Panc1 (cell line): ENCODE results near the gene HNRNPF. TPM values are rescaled to one million over a fixed set of nuclear protein-coding genes. Genes with fewer than 3 reads are reported as not detected.
A peak's percentile ranks its signal among the peaks of the same experiment; 100 is the strongest.

Source experiments
- ATAC-seq: fragments of 200-7000 bp; cut with Tn5 transposase; 2 replicates; pipeline ENCODE4 v1.9.1; 2020; ENCODE audit warnings: mild to moderate bottlenecking, moderate library complexity
- BruUV-seq: library from RNA; stranded (reverse); fragments of 400-500 nt; replicated peaks from 2 replicates; lab custom pipeline; 2021; lab: Mats Ljungman, UMichigan
- CTCF ChIA-PET: fragments of 300-600 bp; sonication (Branson Sonifier 250); formaldehyde crosslinking; loops from one replicate; lab custom pipeline; 2022; ENCODE audit warnings: antibody characterized with exemption; lab: Charles Lee
- POLR2A ChIA-PET: fragments of 300-600 bp; sonication (Branson Sonifier 250); formaldehyde crosslinking; loops from one replicate; lab custom pipeline; 2022; ENCODE audit warnings: antibody characterized with exemption; lab: Charles Lee
- DNase-seq: peaks from one replicate; pipeline ENCODE4 v3.0.0-alpha.2; 2010; ENCODE audit warnings: low read depth, low spot score
- H3K27ac ChIP-seq: 2 replicates; pipeline ENCODE4 v1.5.1; 2011; ENCODE audit warnings: mild to moderate bottlenecking, low read length, inconsistent platforms
- H3K27me3 ChIP-seq: fragments of 200-500 bp; sonication (Bioruptor generic); 2 replicates; pipeline ENCODE4 v1.6.0; 2014; ENCODE audit warnings: low read length, inconsistent platforms; ENCODE audit not compliant: control insufficient read depth, insufficient read depth
- H3K36me3 ChIP-seq: fragments of 200-500 bp; sonication (Bioruptor generic); 2 replicates; pipeline ENCODE4 v1.5.1; 2014; ENCODE audit warnings: inconsistent platforms, mild to moderate bottlenecking, low read length, moderate library complexity; ENCODE audit not compliant: control insufficient read depth, insufficient read depth
- H3K4me1 ChIP-seq: 2 replicates; pipeline ENCODE4 v1.5.1; 2011; ENCODE audit warnings: inconsistent platforms, mild to moderate bottlenecking, low read length, moderate library complexity; ENCODE audit not compliant: control insufficient read depth, insufficient read depth
- H3K4me3 ChIP-seq, 2 experiments: 2 replicates each; pipeline ENCODE4 v1.5.1; 2011 to 2012; ENCODE audit warnings: low read depth in 2 of 2, low read length in 2 of 2, mild to moderate bottlenecking in 2 of 2, inconsistent platforms in 1 of 2, moderate library complexity in 1 of 2
- H3K9me3 ChIP-seq: fragments of 200-500 bp; sonication (Bioruptor generic); 2 replicates; pipeline ENCODE4 v1.5.1; 2014; ENCODE audit warnings: low read depth, mild to moderate bottlenecking, inconsistent platforms, low read length, moderate library complexity; ENCODE audit not compliant: control insufficient read depth, insufficient read depth
- CTCF ChIP-seq: fragments of 450-650 bp; IDR thresholded peaks from 2 replicates; pipeline ENCODE4 v1.5.1; 2017; ENCODE audit warnings: mild to moderate bottlenecking
- POLR2AphosphoS5 ChIP-seq: IDR thresholded peaks from 2 replicates; pipeline ENCODE4 v1.6.1; 2012; ENCODE audit warnings: mild to moderate bottlenecking, low read depth, low read length, moderate library complexity
- SIN3A ChIP-seq: IDR thresholded peaks from 2 replicates; pipeline ENCODE4 v1.6.1; 2012; ENCODE audit warnings: low read depth, mild to moderate bottlenecking, low read length, moderate library complexity, borderline replicate concordance; ENCODE audit not compliant: insufficient read depth
- TCF7L2 ChIP-seq: IDR thresholded peaks from 2 replicates; pipeline ENCODE4 v1.6.1; 2011; ENCODE audit warnings: mild to moderate bottlenecking, low read depth, low read length, inconsistent platforms
- in situ Hi-C: cut with HindIII; loops from 2 replicates; pipeline ENCODE4 v1.10.0; 2016; ENCODE audit warnings: low sequenced_read_pairs, low pct_unique_long_range_greater_than_20kb
- intact Hi-C: fragments of 100-400 bp; cut with micrococcal nuclease; formaldehyde crosslinking; loops from one replicate; pipeline ENCODE4 v1.10.0; 2022; ENCODE audit not compliant: unreplicated experiment
- total RNA-seq: library from RNA; stranded (reverse); gene quantifications from one replicate; pipeline ENCODE4 v1.2.1, GENCODE V29; 2021; ENCODE audit not compliant: unreplicated experiment
- TF ChIP-seq, protein P1 (sequence below), 2 experiments: IDR thresholded peaks; 2 replicates each; pipeline ENCODE4 v1.6.1; 2011 to 2012; ENCODE audit warnings: low read depth in 2 of 2, control low read depth in 1 of 2, low read length in 1 of 2, mild to moderate bottlenecking in 1 of 2, moderate library complexity in 1 of 2; ENCODE audit not compliant: insufficient read depth in 1 of 2

Gene HNRNPF
- total RNA-seq, 1 experiment from 2014 or later: 466 TPM

GRCh38 chr10:43389867-43390266 is 19.1 kb downstream of the HNRNPF start:
- CTCF ChIA-PET: no interaction called here
- Histone ChIP-seq H3K4me1 (peaks cover 17% of the 10 kb centered on the region), H3K36me3 (peaks cover 73% of the 10 kb centered on the region), H3K4me3 (no peak overlapping the region), H3K27ac (no peak overlapping the region; the same call in 1 of the 2 replicates), H3K27me3 (no peaks in the 10 kb centered on the region), H3K9me3 (no peaks in the 10 kb centered on the region)
- TF ChIP-seq, protein P1, sequence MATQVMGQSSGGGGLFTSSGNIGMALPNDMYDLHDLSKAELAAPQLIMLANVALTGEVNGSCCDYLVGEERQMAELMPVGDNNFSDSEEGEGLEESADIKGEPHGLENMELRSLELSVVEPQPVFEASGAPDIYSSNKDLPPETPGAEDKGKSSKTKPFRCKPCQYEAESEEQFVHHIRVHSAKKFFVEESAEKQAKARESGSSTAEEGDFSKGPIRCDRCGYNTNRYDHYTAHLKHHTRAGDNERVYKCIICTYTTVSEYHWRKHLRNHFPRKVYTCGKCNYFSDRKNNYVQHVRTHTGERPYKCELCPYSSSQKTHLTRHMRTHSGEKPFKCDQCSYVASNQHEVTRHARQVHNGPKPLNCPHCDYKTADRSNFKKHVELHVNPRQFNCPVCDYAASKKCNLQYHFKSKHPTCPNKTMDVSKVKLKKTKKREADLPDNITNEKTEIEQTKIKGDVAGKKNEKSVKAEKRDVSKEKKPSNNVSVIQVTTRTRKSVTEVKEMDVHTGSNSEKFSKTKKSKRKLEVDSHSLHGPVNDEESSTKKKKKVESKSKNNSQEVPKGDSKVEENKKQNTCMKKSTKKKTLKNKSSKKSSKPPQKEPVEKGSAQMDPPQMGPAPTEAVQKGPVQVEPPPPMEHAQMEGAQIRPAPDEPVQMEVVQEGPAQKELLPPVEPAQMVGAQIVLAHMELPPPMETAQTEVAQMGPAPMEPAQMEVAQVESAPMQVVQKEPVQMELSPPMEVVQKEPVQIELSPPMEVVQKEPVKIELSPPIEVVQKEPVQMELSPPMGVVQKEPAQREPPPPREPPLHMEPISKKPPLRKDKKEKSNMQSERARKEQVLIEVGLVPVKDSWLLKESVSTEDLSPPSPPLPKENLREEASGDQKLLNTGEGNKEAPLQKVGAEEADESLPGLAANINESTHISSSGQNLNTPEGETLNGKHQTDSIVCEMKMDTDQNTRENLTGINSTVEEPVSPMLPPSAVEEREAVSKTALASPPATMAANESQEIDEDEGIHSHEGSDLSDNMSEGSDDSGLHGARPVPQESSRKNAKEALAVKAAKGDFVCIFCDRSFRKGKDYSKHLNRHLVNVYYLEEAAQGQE (IDR thresholded peaks at IDR 0.05; ENCODE audit: insufficient read depth in 1 of 2, low read depth in 2 of 2, low read length in 1 of 2): no peak
- TF ChIP-seq POLR2AphosphoS5: peak; percentile 65; the same call in 1 of the 2 replicates
- ATAC-seq: no peak
- intact Hi-C loops: no loop called here
- POLR2A ChIA-PET: no interaction called here
- no TSS peak for BruUV-seq
- DNase-seq: no peak
- in situ Hi-C loops: no loop called here

DNA sequence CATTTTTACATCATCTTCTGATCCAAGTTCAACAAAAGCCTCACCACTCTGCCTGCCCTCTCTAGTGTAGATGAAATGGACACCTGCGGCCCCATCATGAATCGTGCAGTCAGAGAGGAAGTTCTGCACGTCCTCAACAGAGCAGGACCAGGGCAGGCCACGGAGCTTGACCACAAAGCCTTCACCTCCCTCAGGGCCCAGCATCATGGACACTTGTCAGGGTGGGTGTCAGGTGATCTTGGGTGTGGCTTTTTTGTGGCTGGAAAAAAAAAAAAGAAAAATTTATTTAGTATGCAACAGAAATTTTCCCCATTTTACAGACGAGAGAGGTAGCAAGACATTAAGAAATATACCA is 21.3 kb downstream of the HNRNPF start:
- no peaks in the 10 kb centered on the region for H3K27me3 ChIP-seq
- no peak overlapping the region for H3K27ac ChIP-seq
- ATAC-seq (no peak), DNase-seq (no peak)
- BruUV-seq: no TSS peak
- H3K36me3 ChIP-seq: peaks cover 55% of the 10 kb centered on the region
- no peak overlapping the region for H3K4me3 ChIP-seq
- ChIA-PET POLR2A (interaction anchor here (0.7 kb wide), 1 partner anchor 246 kb away, joined by 3 read pairs; no protein-coding TSS in a partner anchor), CTCF (interaction anchor here (0.7 kb wide), 2 partner anchors 24 to 185 kb away, joined by 5 to 6 read pairs; no protein-coding TSS in a partner anchor)
- H3K4me1 ChIP-seq: peaks cover 11% of the 10 kb centered on the region
- H3K9me3 ChIP-seq: no peaks in the 10 kb centered on the region
- TF ChIP-seq CTCF (no peak), POLR2AphosphoS5 (no peak), TCF7L2 (no peak), SIN3A (no peak)
- TF ChIP-seq, protein P1 (IDR thresholded peaks at IDR 0.05; ENCODE audit: insufficient read depth in 1 of 2, low read depth in 2 of 2, low read length in 1 of 2): no peak
- intact Hi-C loops (no loop called here), in situ Hi-C loops (no loop called here)
